Measurements from ENCODE around the gene KIF3B. TPM values are rescaled to one million over a fixed set of nuclear protein-coding genes. Genes with fewer than 3 reads are reported as not detected.
A peak's percentile ranks its signal among the peaks of the same experiment; 100 is the strongest.
"Not testable (repeated sequence)": the region's sequence is repeated elsewhere in the genome, so short reads cannot be mapped to it uniquely, and the experiment has no call there.

Gene KIF3B
- total and polyA plus RNA-seq, 12 donors: 8.4 to 62.1 (median 28.6) TPM

DNA sequence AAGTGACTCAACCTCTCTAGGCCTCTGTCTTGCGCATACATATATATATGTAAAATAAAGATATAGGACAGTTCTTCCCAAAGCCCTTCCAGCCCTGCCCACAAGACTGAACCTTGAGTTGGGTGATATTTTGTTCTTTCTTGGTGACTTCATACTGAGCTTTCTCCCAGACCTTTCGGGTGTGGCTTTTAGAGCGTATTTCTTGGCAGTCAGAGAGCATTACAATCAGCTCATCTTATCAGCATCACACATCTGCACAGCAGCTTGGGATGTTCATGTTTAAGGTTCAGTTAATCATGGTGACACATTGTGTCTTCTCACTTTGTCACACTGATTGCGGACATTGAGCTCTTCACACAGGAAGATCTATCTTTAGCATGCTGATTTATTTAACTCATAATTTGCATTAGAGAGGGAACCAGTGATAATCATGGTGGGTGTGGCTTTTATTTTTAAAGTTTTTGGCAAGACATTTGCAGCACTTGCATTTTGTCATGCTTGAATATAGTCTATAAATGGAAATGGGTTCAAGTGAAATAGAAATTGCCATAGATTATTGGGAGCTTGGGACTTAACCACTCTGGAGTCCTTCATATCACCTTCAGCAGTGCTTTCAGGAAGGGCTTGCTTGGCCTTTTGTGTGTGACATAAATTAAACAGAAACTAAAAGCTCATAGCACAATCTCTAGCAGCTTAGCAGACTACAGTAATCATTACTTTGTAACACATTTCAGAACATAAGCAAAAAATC is 8.3 kb downstream of the KIF3B start:
- WGBS, 4 donors: 29 to 46% (median 38%) methylated on average over 4 of the region's 4 CpGs
- peak overlapping the region in 1 of 5 donors; percentile 6 for H3K27ac ChIP-seq
- no peaks in the 10 kb centered on the region for H3K36me3 ChIP-seq (replicated peaks in 1 of 2)
- no peak overlapping the region for H3K4me3 ChIP-seq
- intact Hi-C loops (cut with DNase I): no loop called here
- DNase-seq: peak in 2 of 7 donors; percentile 39 to 42
- no peaks in the 10 kb centered on the region for H3K27me3 ChIP-seq
- H3K4me1 ChIP-seq (replicated peaks in 1 of 2): peaks cover 9 to 24% of the 10 kb centered on the region in 2 donors
- TF ChIP-seq, protein P1, sequence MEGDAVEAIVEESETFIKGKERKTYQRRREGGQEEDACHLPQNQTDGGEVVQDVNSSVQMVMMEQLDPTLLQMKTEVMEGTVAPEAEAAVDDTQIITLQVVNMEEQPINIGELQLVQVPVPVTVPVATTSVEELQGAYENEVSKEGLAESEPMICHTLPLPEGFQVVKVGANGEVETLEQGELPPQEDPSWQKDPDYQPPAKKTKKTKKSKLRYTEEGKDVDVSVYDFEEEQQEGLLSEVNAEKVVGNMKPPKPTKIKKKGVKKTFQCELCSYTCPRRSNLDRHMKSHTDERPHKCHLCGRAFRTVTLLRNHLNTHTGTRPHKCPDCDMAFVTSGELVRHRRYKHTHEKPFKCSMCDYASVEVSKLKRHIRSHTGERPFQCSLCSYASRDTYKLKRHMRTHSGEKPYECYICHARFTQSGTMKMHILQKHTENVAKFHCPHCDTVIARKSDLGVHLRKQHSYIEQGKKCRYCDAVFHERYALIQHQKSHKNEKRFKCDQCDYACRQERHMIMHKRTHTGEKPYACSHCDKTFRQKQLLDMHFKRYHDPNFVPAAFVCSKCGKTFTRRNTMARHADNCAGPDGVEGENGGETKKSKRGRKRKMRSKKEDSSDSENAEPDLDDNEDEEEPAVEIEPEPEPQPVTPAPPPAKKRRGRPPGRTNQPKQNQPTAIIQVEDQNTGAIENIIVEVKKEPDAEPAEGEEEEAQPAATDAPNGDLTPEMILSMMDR (IDR thresholded peaks at IDR 0.05): no peak
- TF ChIP-seq POLR2A (IDR thresholded peaks at IDR 0.05): no peak
- H3K9me3 ChIP-seq (replicated peaks in 1 of 3): no peaks in the 10 kb centered on the region

DNA sequence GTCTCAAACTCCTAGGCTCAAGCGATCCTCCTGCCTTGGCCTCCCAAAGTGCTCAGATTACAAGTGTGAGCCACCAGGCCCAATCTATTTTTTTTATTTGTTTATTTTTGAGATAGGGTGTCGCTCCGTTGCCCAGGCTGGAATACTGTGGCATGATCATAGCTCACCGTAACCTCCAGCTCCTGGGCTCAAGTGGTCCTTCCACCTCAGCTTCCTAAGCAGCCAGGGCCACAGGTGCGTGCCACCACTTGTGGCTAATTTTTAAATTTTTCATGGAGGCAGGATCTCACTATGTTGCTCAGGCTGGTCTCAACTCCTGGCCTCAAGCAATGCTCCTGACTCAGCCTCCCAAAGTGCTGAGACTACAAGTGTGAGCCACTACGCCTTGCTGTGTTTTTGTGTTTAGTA is 9.8 kb downstream of the KIF3B start:
- no peak for TF ChIP-seq POLR2A (IDR thresholded peaks at IDR 0.05)
- TF ChIP-seq, protein P1 (IDR thresholded peaks at IDR 0.05): no peak
- 94 to 98% (median 97%) methylated on average over 6 of the region's 6 CpGs for WGBS, 4 donors
- intact Hi-C loops (cut with DNase I): no loop called here

DNA sequence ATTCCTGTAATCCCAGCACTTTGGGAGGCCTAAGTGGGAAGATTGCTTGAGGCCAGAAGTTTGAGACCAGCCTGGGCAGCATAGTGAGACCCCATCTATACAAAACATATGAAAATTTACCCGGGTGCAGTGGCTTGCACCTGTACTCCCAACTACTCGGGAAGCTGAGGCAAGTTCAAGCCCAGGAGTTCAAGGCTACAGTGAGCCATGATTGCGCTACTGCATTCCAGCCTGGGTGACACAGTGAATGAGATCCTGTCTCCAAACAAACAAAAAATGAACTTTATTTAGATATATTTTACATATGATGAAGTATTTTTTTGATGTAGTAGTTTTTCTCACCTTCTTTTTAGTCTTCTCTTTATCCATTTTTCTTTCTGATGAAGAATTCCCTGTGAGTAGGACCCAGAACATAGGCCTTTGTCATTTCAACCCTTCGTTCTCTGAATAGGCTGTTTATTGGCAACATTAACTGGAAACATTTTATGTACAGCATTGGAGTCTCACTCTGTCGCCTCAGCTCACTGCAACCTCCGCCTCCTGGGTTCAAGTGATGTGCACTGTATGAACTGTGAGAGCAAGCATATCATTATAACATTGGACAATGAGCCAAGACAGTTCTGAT is 10.9 kb downstream of the KIF3B start:
- H3K9me3 ChIP-seq (replicated peaks in 1 of 3): no peaks in the 10 kb centered on the region
- 71 to 82% (median 76%) methylated on average over 6 of the region's 6 CpGs for WGBS, 4 donors
- H3K4me3 ChIP-seq: no peak overlapping the region
- no peak overlapping the region for H3K27ac ChIP-seq
- intact Hi-C loops (cut with DNase I): no loop called here
- no peaks in the 10 kb centered on the region for H3K27me3 ChIP-seq
- no peak for TF ChIP-seq POLR2A (IDR thresholded peaks at IDR 0.05)
- TF ChIP-seq, protein P1 (IDR thresholded peaks at IDR 0.05): no peak
- H3K36me3 ChIP-seq (replicated peaks in 1 of 2): no peaks in the 10 kb centered on the region
- peak in 1 of 7 donors; percentile 16 for DNase-seq
- peaks cover 9 to 24% of the 10 kb centered on the region in 2 donors for H3K4me1 ChIP-seq (replicated peaks in 1 of 2)

More for the DNA sequence above, 9.8 kb downstream of the KIF3B start:
- no peak for DNase-seq
- Histone ChIP-seq H3K4me1 (replicated peaks in 1 of 2) (peaks cover 9 to 24% of the 10 kb centered on the region in 2 donors), H3K4me3 (no peak overlapping the region), H3K27me3 (no peaks in the 10 kb centered on the region), H3K36me3 (replicated peaks in 1 of 2) (no peaks in the 10 kb centered on the region), H3K9me3 (replicated peaks in 1 of 3) (no peaks in the 10 kb centered on the region), H3K27ac (no peak overlapping the region)

DNA sequence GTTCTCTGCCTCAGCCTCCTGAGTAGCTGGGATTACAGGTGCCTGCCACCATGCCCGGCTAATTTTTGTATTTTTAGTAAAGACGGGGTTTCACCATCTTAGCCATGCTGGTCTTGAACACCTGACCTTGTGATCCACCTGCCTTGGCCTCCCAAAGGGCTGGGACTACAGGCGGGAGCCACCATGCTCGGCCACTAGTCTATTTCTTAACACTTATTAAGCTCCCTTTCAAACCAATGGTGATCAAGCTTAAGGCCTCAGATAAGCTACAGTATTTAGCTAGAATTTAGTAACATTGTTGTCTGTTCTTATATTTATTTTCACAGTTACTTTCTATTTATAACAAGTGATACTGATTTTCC is 11.8 kb downstream of the KIF3B start:
- WGBS, 4 donors: 93 to 99% (median 95%) methylated on average over 4 of the region's 4 CpGs
- H3K27ac ChIP-seq; intact Hi-C loops (cut with DNase I); H3K9me3 ChIP-seq (replicated peaks in 1 of 3); DNase-seq; H3K27me3 ChIP-seq; H3K36me3 ChIP-seq (replicated peaks in 1 of 2); H3K4me3 ChIP-seq: not testable (repeated sequence)
- H3K4me1 ChIP-seq (replicated peaks in 1 of 2): peaks cover 9 to 24% of the 10 kb centered on the region in 2 donors

Data from adrenal gland (tissue), 12 donors.